ENCODE measurements around the gene ARMC9.
"Not testable (repeated sequence)": the region's sequence is repeated elsewhere in the genome, so short reads cannot be mapped to it uniquely, and the experiment has no call there.

ARMC9 gene

GRCh38 chr2:231405601-231406367 is 207.4 kb downstream of the ARMC9 start:
- not testable (repeated sequence) for DNase-seq

- DNase-seq = not testable (repeated sequence)
Observed at GRCh38 chr2:231407686-231408085, 209.3 kb downstream of the ARMC9 start.

- not testable (repeated sequence) for DNase-seq
Observed at GRCh38 chr2:231408304-231408703, 209.9 kb downstream of the ARMC9 start.

GRCh38 chr2:231409776-231410175 is 211.3 kb downstream of the ARMC9 start:
- no peak for DNase-seq

- no peak for DNase-seq
Observed at GRCh38 chr2:231410293-231411004, 212.0 kb downstream of the ARMC9 start.

GRCh38 chr2:231411237-231411636 is 212.8 kb downstream of the ARMC9 start:
- DNase-seq = no peak

- DNase-seq = peak; percentile 50 to 61
Observed at GRCh38 chr2:231411831-231412617, 213.6 kb downstream of the ARMC9 start.

GRCh38 chr2:231412618-231412963 is 214.2 kb downstream of the ARMC9 start:
- no peak for DNase-seq

- DNase-seq = no peak
Observed at GRCh38 chr2:231413456-231413855, 215.0 kb downstream of the ARMC9 start.

GRCh38 chr2:231413921-231414476 is 215.6 kb downstream of the ARMC9 start:
- no peak for DNase-seq

GRCh38 chr2:231415029-231415428 is 216.6 kb downstream of the ARMC9 start:
- no peak for DNase-seq

GRCh38 chr2:231418820-231419640 is 220.6 kb downstream of the ARMC9 start:
- DNase-seq = no peak

- no peak for DNase-seq
Observed at GRCh38 chr2:231421051-231421580, 222.7 kb downstream of the ARMC9 start.

- no peak for DNase-seq
Observed at GRCh38 chr2:231422056-231422455, 223.6 kb downstream of the ARMC9 start.

- DNase-seq = no peak
Observed at GRCh38 chr2:231423176-231423575, 224.7 kb downstream of the ARMC9 start.

Data from AML-193 (cell line).